HG03097 (cell line): ENCODE data around the gene HACD3.

Experiments used
- ATAC-seq: cut with Tn5 transposase; IDR thresholded peaks from one replicate; pipeline ENCODE4 v1.9.1; 2021; ENCODE audit not compliant: unreplicated experiment, low FRiP score

Gene HACD3, protein sequence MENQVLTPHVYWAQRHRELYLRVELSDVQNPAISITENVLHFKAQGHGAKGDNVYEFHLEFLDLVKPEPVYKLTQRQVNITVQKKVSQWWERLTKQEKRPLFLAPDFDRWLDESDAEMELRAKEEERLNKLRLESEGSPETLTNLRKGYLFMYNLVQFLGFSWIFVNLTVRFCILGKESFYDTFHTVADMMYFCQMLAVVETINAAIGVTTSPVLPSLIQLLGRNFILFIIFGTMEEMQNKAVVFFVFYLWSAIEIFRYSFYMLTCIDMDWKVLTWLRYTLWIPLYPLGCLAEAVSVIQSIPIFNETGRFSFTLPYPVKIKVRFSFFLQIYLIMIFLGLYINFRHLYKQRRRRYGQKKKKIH

DNA sequence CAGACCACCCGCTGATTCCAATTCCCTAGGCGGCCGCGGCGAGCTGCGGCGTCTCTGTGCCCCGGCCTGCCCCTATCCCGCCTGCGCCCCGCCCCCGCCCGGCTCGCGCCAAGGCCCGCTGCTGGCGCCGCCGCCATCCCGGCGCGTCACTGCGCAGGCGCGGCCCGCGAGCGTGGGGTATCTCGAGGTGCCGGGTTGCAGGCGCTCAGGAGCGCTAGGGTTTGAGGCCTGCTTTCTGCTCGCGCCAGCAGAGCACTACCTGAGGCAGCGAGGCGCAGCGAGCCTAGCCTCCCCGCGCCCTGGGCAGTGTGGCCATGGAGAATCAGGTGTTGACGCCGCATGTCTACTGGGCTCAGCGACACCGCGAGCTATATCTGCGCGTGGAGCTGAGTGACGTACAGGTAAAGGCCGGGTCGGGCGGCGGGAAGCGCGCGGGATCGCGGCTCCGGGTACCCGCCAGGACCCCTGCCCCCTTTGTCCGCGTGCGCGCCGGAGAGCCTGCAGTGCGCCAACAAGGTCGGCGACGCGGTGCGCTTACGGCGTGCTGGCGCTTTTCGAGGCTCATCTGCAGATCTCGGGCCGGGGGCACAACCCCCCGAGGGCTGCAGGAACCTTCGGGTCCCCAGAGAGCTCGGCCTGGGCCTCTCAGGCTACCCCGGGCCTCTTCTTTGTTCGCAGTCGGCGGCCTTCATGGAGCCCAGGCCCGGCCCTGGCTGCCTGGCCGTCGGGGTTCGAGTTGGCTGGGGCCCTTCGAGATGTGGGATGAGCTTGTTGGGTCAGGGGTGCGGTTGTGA lies at the start of gene HACD3:
Gene HACD3 (plus strand): TSS at position 146 of the 794 bp plus-strand sequence. CDS start 169 bp downstream, at position 315.
- peak; percentile 69 for ATAC-seq

DNA sequence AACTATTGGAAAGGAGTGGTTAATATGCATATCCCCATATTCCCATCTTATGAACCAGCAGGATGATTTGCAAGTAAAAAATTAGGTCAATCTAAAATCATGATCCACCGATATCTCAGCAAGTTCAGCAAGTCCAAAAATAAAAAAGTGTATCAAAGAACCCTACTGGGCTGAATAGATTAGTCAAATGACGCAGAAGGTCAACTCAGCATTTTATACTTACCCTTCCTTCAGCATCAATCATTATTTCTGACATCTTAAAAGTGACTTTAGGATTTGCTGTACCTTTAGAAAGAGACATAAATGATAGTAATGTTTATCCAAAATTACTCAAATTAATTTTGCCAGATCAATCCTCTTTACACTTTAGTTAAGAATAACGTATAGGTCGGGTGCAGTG lies 45.4 kb upstream of the HACD3 start:
- no peak for ATAC-seq

DNA sequence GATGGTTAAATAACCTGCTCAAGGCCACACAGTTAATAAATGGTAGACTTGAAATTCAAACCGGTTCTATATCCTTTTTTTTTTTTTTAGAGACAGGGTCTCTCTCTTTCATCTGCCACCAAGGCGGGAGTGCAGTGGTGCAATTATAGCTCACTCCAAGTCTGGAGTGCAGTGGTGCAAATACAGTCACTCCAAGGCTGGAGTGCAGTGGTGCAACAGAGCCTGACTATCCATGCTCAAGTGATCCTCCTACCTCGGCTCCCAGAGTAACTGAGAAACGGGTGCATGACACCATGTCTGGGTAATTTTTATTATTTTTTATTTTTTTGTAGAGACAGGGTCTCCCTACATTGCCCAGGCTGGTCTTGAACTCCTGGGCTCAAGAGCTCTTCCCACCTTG lies 36.2 kb upstream of the HACD3 start:
- no peak for ATAC-seq

DNA sequence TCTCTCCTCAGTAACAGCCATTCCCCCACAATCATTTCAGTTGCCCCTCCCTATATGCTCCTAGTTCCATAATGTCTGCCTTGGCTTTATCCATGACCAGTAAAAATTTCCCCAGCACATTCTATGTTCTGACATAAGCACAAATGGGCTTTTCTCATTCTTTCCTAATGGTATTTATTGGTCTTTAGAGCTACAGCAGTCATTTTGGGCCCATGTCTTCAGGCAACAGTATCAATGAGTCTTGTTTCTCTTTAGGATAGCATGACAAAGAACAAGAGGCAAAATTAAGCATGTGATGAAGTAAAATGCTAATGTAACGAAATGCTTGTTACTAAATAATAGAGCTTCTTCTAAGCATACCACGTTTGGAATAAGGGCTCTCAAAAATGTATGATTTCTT lies 20.9 kb upstream of the HACD3 start:
- no peak for ATAC-seq

DNA sequence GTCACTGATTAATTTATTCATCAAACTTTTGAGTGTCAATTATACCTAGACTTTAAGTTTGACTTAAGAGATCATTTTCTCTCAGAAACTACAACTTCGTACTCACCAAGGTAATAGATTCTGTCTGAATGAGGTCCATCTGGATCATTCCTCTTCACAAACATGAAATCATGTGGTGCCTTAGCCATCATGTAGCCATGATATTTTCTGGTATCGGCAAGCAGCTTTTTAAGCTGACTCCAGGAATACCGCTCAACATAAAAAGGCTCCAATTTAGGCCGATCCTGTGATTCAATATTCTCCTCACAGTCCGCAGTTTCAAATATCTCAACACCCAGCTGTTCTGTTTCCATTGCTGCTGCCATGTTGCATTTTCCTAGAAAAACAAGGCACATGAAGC lies 18.1 kb upstream of the HACD3 start:
- ATAC-seq, result no peak

DNA sequence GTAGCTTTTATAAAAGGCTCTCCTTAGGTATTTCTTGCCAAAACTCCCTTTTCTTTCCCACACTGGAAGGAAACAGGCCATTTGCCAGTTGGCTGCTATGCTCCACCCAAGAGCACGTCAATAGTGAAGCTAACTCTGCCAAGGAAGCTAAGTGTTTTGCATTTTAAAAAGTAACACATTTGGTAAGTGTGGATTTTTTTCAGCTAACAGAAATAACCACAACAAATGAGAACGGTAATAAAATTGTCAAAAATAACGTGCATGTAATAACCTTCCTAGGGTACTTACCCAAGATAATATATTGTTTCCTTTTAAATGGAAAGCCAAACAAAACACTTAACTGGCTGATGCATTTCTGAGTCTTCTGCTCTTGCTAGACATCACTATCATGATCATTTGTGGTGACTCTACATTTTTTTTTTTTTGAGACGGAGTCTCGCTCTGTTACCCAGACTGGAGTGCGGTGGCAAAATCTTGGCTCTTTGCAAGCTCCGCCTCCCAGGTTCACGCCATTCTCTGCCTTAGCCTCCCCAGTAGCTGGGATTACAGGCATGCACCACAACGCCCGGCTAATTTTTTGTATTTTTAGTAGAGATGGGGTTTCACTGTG lies 17.4 kb upstream of the HACD3 start:
- no peak for ATAC-seq

DNA sequence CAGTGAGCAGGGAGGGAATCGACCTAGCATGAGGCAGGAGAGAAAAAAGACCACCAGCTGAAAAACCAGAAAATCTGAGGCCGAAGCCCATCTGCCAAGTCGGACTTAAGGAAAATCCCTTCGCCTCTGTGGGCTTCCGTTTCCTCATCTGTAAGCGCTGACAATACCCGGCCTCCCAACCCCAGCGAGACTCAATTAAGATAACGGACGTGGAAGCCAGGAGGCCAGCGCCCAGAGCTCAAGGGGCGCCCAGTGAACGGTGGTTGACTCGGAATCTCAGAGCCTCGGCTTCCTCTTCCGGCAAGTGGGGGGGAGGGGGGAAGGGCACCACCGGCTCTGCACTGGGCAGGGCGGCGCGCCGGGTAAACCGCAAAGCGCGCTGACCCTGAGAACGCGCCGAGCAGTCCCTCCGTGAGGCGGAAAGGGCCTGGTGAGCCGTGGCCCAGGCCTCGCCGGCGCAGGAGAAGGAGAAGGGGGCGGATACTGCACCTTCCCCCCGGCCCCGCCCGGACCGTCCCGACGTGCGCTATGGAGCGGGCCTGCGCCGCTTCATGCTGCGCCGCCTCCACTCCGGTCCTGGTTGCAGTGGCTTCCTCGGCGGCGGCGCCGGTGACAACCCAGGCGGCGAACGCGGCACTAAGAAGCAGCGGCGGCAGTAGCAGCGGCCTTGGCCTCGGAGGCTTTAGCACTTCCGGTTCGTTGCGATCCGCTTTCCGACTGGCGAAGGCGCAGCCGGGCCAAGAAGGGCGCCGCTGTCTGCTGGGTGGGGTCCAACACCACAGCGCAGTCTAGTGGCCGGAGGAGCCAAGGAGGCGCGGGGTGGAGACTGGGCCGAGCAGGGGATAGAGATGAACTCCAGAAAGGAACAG lies 13.0 kb upstream of the HACD3 start, which contains the start of gene DPP8:
Gene DPP8 (minus strand): TSS at position 693 of the 869 bp plus-strand sequence. CDS start 5,136 bp downstream, outside the sequence.
- ATAC-seq, result peak; percentile 88

DNA sequence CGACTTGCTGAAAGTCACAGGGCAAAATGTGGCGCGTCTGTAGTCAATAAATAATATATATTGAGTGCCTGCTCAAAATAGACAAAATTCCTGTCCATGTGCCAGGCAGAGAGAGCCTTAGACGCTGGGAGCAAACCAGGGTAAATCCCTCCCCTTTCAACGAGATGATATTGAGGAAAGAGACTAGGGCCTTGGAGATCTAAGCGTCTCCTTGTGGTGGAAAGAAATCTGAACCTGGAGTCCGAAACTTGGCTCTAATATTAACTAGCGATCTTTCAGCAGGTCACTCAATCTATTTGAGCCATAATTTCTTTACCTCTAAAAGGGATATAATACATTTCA lies 12.4 kb upstream of the HACD3 start:
- no peak for ATAC-seq

DNA sequence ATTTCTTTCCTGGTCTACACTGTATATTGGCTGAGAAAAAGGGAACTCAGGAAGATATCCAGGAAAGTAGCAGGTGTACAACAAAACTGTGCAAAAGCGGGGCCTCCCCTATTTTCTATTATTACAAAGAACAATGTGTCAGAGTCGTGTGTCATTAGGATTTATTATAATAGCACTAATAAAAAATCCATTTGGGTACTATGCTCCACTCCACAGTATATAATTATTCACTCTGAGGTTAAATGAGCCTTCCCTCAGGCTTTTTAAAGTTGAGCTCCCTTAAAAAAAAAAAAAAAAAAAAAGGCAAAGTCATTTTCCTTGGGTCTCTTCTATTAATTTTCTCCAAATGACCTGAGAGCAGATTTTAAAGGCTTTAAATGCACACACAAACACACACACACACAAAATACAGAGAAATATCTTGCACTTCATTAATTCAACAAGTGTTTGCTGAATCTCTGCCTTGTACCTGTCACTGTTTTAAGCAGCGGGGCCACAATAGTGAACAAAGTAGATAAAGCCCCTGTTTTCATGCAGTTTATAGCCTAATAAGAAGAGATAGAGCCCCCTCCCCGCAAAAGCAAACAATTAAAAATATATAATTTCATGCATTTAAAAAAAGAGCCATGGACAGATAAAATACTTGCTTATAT lies 11.5 kb upstream of the HACD3 start:
- no peak for ATAC-seq

DNA sequence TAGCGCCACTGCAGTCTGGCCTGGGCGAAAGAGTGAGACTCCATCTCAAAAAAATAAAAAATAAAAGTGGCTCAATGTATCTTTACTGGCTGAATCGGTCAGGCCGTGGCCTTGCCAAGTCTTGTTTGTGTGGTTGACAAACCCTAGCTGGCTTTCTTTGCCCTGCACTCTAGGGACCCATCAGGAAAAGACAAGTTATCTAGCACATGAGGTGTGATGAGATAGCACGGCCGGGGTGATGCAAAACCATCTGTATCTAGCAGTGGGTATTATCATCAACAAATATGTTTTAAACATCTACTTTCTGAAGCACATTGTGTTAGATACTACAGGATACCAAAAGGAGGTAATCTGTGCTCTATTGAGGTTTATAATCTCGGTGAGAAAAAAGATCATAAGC lies 8.9 kb upstream of the HACD3 start:
- ATAC-seq, result no peak

DNA sequence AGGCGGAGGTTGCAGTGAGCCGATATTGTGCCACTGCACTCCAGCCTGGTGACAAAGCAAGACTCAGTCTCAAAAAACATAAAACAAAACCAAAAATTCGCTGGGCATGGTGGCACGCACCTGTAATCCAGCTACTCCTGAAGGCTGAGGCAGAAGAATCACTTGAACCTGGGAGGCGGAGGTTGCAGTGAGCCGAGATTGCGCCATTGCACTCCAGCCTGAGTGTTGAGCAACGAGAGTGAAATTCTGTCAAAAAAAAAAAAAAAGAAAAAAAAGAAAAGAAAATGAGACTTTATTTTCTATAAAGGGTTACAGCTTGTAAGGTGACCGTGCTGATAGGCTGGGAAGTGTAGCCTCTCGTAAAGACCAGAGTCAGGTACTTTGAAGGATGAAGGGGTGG lies 6.0 kb upstream of the HACD3 start:
- ATAC-seq, result no peak

DNA sequence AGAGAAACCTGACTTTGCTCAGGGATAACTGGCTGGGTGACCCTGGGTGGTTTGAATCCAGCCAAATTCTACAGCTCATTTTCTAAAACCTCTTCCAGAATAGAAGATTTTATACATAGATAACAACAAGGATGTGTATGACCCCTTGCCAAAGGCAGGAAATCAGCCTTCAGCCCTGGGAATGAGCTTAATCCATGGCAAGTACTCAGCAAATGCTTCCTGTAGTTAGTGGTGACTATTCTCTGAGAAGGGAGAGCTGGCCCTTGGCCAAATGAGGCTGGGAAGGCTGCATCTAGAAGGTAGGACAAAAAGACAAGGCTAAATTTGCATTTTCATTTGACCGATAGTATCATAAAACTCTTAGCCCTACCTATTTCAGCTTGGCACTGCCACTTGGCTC lies 4.6 kb upstream of the HACD3 start:
- no peak for ATAC-seq

DNA sequence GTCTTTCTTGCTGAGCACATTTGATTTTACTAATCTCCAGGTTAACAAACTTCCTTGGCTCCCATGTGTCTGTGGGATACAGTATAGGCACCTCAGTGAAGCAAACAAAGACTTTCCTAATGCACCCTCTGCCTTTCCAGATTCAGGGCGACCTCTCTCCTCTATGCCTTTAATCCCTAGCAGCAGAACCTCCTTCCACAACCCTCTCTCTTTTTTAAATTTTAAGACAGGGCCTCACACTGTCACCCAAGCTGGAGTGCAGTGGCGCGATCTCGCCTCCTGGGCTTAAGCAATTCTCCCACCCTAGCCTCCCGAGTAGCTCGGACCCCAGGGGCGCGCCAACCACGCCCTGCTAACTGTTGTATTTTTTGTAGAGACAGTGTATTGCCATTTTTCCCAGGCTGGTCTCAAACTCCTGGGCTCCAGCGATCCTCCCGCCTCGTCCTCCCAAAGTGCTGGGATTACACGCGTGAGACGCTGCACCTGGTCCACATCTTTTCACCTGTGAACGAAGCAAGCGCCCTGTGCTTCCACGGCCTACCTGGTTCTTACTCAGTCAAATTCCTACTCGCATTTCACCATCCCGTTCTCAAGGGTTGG lies 1.7 kb upstream of the HACD3 start:
- no peak for ATAC-seq

DNA sequence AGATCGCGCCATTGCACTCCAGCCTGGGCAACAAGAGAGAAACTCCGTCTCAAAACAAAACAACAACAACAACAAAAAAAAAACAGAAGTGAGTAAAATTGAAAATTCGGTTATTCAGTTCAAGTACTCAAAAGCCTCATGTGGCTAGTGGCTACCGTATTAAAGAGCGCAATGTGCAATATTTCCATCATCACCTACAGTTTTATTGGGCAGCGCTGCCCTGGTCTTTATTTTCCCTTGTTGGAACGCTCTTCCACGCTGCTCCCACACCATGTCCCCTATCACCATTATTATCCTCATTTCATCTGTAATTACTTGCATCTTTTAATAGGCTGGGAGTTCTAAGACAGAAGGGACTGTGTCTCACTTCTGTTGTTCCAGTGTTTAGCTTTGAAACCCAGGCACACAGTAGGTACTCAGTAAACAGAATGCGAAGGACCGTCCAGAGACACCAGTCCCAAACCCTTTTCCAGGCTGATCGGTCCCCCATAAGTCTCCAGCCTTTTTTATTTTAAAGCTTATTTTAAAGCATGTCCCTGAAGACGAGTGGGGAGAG lies 423 bp upstream of the HACD3 start:
- ATAC-seq, result no peak

DNA sequence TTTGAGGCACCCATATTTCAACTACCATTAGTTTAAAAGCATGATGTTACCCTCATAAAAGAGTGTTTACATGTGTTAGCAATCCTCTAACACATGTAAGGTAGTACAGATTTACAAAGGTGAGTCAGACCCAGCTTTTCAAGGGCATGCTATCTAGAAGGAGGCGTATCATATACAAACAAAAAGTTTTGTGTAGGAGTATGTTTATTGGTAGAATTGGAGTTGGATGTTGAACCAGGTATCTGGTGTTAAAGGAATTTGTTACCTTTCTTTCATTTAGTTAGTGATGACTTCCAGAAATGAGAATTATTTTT lies 2.4 kb downstream of the HACD3 start:
- ATAC-seq, result no peak

DNA sequence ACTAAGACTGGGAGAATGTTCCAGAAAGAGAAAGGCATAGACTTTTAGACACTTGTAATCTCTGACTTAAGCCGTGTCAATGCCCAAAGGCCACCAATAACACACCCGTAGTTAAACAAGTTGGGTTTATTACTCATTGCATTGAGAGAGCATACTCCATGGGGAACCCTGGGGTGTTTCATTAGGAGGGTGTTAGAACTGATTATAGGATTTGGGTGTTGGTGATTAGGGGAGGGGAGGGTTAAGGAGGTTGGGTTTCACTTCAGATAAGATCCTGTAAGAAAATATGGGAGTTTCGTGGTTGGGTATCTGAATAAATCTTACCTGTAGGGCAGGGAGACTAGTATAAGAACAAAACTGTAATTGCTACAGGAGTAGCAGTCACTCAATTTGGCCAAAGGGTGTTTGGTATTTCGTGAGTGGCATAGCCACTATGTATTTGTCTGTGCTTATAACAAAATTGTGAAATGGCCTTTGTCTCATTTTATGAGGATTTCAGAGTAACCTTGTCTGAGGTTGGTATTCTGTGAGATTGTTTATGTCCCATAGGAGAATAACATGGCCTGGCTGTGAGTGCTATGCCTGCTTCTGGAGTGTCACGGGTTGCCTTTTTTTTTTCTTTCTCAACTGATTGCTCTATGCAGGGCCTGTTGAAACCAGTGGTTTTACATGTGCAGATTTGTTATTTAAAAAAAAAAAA lies 2.9 kb downstream of the HACD3 start:
- ATAC-seq, result no peak

DNA sequence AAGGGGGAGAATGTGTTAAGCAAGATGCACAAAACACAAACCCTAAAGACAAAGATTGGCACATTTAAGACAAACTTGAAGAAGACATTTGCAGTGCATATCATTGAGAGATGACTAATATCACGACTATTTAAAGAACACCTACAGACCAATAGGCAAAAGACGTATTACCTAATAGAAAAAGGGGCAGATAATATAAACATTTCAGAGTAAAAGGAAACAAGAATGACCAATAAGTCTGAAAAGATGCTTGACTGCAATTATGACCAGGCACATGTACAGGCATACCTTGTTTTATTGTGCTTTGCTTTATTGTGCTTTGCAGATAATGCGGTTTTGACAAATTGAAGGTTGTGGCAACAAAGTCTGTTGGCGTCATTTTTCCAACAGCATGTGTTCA lies 4.9 kb downstream of the HACD3 start:
- ATAC-seq, result no peak

DNA sequence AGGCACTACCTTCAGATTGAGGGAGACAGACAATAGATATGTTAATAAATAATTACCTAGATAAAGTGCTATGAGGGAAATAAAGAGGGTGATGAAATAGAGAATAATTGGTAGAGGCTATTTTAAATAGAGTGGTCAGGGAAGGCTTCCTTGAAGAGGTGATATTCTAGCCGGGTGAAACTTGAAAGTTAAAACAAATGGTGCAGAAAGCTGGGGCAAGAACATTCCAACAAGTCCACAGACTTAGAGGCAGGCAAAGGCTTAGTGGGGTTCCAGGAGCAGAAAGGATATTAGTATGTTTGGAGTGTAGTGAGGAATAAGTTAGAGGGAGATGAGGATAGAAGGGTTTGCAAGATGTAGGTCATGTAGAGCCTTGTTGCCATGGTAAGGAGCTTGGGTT lies 10.1 kb downstream of the HACD3 start:
- no peak for ATAC-seq

DNA sequence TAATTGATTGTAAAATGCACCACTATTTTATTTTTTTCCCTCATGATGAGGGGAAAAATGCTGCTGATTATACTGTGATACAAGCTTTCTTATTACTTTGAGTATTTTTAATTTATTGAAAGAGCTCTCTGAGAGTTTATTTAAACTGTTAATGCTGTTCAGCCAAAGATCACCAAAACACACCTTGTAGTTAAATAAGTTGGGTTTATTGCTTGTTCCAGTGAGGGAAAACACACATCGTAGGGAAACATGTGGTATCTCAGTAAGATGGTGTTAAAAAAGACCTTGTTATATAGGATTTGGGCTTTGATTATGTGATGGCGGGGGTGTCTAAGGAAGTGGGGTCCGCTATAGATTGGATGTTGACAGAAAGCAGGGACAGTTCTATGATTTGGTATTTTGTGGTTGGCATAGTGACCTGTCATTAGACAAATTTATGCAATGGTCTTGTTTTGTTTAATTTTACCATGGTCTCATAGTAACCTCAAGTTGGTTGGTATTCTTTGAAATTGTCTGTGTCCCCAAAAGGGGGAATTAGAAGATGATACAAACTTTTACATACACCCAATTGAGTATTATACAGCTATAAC lies 11.1 kb downstream of the HACD3 start:
- ATAC-seq, result no peak
